Astrocyte (in vitro differentiated cells and primary cell): ENCODE measurements around the gene SNX5. TPM values are rescaled to one million over a fixed set of nuclear protein-coding genes. Genes with fewer than 3 reads are reported as not detected.

ENCODE experiments used
- DNase-seq: peaks from one replicate; pipeline ENCODE4 v3.0.0-alpha.2; 2010; ENCODE audit warnings: low read depth
- FAIRE-seq: peaks from 2 replicates; lab custom pipeline; 2011; peaks lifted over from hg19 to GRCh38; lab: Jason Lieb, UNC
- H2AFZ ChIP-seq: 2 replicates; pipeline ENCODE4 v1.6.0; 2012; ENCODE audit warnings: low read depth, low read length, inconsistent platforms
- H3K27ac ChIP-seq: 2 replicates; pipeline ENCODE4 v1.5.1; 2011; ENCODE audit warnings: low read depth, low read length, inconsistent platforms
- H3K27me3 ChIP-seq: 2 replicates; pipeline ENCODE4 v1.6.0; 2011; ENCODE audit warnings: low read length, inconsistent platforms; ENCODE audit not compliant: insufficient read depth
- H3K36me3 ChIP-seq: 2 replicates; pipeline ENCODE4 v1.5.1; 2011; ENCODE audit warnings: low read length, inconsistent platforms; ENCODE audit not compliant: insufficient read depth
- H3K4me1 ChIP-seq: 2 replicates; pipeline ENCODE4 v1.5.1; 2011; ENCODE audit warnings: low read length, inconsistent platforms; ENCODE audit not compliant: insufficient read depth
- H3K4me2 ChIP-seq: 2 replicates; pipeline ENCODE4 v1.6.0; 2012; ENCODE audit warnings: low read length, inconsistent platforms
- H3K4me3 ChIP-seq: 2 replicates; pipeline ENCODE4 v1.5.1; 2011; ENCODE audit warnings: low read depth, mild to moderate bottlenecking, low read length, inconsistent platforms; ENCODE audit not compliant: insufficient read depth
- H3K79me2 ChIP-seq: 2 replicates; pipeline ENCODE4 v1.6.0; 2012; ENCODE audit warnings: mild to moderate bottlenecking, low read length, inconsistent platforms; ENCODE audit not compliant: insufficient read depth
- H3K9ac ChIP-seq: 2 replicates; pipeline ENCODE4 v1.6.0; 2012; ENCODE audit warnings: mild to moderate bottlenecking, low read length, inconsistent platforms
- H3K9me3 ChIP-seq: 2 replicates; pipeline ENCODE4 v1.5.1; 2012; ENCODE audit warnings: low read depth, mild to moderate bottlenecking, low read length, inconsistent platforms; ENCODE audit not compliant: insufficient read depth
- H4K20me1 ChIP-seq: 2 replicates; pipeline ENCODE4 v1.6.0; 2012; ENCODE audit warnings: low read length, inconsistent platforms; ENCODE audit not compliant: insufficient read depth
- H3K27ac Mint-ChIP-seq: one replicate; pipeline ENCODE4 v1.8.0; 2021; ENCODE audit warnings: mild to moderate bottlenecking, mixed read lengths; ENCODE audit not compliant: unreplicated experiment
- H3K27me3 Mint-ChIP-seq: one replicate; pipeline ENCODE4 v1.8.0; 2021; ENCODE audit warnings: low read depth, mixed read lengths; ENCODE audit not compliant: unreplicated experiment
- H3K36me3 Mint-ChIP-seq: one replicate; pipeline ENCODE4 v1.8.0; 2021; ENCODE audit warnings: low read depth, mixed read lengths; ENCODE audit not compliant: unreplicated experiment
- H3K4me1 Mint-ChIP-seq: one replicate; pipeline ENCODE4 v1.8.0; 2021; ENCODE audit warnings: low read depth, mixed read lengths; ENCODE audit not compliant: unreplicated experiment
- H3K4me3 Mint-ChIP-seq: one replicate; pipeline ENCODE4 v1.8.0; 2021; ENCODE audit warnings: mild to moderate bottlenecking, moderate library complexity, mixed read lengths; ENCODE audit not compliant: unreplicated experiment
- H3K9me3 Mint-ChIP-seq: one replicate; pipeline ENCODE4 v1.8.0; 2021; ENCODE audit warnings: mild to moderate bottlenecking, mixed read lengths; ENCODE audit not compliant: unreplicated experiment
- EZH2 ChIP-seq: IDR thresholded peaks from 2 replicates; pipeline ENCODE4 v1.6.1; 2012; ENCODE audit warnings: mild to moderate bottlenecking, low read length, inconsistent platforms; ENCODE audit not compliant: insufficient read depth
- total RNA-seq: library from RNA; stranded (reverse); gene quantifications from 2 replicates; pipeline ENCODE4 v1.2.1, GENCODE V29; 2021
- TF ChIP-seq, protein P1 (sequence below): IDR thresholded peaks from 2 replicates; pipeline ENCODE4 v1.5.1; 2011; ENCODE audit warnings: low read depth, mild to moderate bottlenecking, inconsistent platforms, low read length, moderate library complexity; ENCODE audit not compliant: insufficient read depth

The SNX5 gene
- total RNA-seq, 1 donor from 2014 or later = 95.1 TPM

DNA sequence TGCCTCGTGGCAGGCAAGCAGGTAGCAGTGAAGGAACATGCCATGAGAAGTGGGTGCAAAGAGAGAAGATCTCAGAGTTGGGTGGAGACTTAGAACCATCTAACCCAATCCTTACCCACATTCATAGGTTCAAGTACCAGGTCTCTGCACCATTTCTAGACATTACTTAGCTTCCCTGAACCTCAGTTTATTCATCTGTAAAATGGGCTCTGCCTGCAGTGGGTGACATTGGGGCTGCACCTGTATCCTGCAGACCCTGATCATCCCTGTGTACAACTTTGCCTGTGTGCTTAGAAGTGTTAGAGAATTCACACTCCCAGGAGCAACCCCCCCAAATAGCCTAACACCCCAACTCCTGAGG lies 42.7 kb downstream of the SNX5 start:
- peaks cover 2% of the 10 kb centered on the region for H3K9me3 Mint-ChIP-seq
- DNase-seq = no peak

DNA sequence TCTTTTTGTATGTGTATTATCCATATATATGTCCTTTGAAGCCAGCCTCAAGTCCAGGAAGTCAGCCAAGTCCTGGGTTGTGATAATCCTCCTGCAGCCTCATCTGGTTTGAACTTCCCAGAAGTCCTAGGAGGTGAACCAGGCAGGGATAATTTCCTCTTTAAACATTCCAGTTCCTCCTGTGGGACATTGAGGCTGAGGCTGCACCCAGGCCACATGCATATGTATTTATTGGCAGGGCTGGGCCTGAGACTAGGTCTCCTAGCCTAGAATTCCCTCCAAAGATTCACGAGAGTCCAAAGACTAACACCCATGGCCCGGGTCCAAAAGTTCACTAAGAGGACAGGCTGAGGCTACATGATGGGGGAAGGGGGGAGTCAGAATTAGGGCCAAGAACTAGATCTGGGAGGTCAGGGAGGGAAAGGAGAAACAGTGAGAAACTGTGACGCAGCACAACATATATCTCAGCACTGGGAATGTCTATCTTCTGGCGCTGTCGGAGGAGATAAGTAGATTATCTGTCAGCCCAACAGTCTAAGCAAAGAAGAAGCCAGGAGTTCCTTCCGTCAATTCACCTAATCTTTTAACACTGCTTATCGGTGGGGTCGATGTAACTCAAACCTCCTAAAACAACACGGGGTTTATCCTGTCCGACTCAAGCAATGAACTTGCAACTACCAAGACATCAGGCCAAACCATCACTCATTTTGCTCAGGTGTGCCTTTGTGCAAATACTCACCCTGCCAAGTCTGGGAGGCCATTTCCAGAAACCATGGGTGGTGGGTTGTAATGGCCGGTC lies 43.3 kb downstream of the SNX5 start:
- no peak for TF ChIP-seq EZH2
- TF ChIP-seq, protein P1, sequence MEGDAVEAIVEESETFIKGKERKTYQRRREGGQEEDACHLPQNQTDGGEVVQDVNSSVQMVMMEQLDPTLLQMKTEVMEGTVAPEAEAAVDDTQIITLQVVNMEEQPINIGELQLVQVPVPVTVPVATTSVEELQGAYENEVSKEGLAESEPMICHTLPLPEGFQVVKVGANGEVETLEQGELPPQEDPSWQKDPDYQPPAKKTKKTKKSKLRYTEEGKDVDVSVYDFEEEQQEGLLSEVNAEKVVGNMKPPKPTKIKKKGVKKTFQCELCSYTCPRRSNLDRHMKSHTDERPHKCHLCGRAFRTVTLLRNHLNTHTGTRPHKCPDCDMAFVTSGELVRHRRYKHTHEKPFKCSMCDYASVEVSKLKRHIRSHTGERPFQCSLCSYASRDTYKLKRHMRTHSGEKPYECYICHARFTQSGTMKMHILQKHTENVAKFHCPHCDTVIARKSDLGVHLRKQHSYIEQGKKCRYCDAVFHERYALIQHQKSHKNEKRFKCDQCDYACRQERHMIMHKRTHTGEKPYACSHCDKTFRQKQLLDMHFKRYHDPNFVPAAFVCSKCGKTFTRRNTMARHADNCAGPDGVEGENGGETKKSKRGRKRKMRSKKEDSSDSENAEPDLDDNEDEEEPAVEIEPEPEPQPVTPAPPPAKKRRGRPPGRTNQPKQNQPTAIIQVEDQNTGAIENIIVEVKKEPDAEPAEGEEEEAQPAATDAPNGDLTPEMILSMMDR = no peak
- H3K4me3 Mint-ChIP-seq = no peak overlapping the region
- Histone ChIP-seq H4K20me1 (no peaks in the 10 kb centered on the region), H3K27ac (no peak overlapping the region), H3K36me3 (no peaks in the 10 kb centered on the region), H3K9me3 (no peaks in the 10 kb centered on the region), H3K4me1 (no peaks in the 10 kb centered on the region), H3K9ac (no peak overlapping the region), H3K4me2 (no peak overlapping the region), H2AFZ (no peak overlapping the region), H3K4me3 (no peak overlapping the region), H3K79me2 (no peaks in the 10 kb centered on the region), H3K27me3 (no peaks in the 10 kb centered on the region)
- H3K9me3 Mint-ChIP-seq = peaks cover 2% of the 10 kb centered on the region
- FAIRE-seq (no peak), DNase-seq (no peak)
- no peak overlapping the region for H3K27ac Mint-ChIP-seq
- peaks cover 3% of the 10 kb centered on the region for H3K4me1 Mint-ChIP-seq
- H3K27me3 Mint-ChIP-seq = peaks cover 21% of the 10 kb centered on the region
- peaks cover 1% of the 10 kb centered on the region for H3K36me3 Mint-ChIP-seq

More for the DNA sequence above, 42.7 kb downstream of the SNX5 start:
- H3K4me1 ChIP-seq = no peaks in the 10 kb centered on the region
- no peaks in the 10 kb centered on the region for H3K9me3 ChIP-seq
- H3K4me3 Mint-ChIP-seq = no peak overlapping the region
- H3K4me2 ChIP-seq = no peak overlapping the region
- no peak overlapping the region for H3K27ac ChIP-seq
- H3K27me3 ChIP-seq = no peaks in the 10 kb centered on the region
- H3K27ac Mint-ChIP-seq = no peak overlapping the region
- H3K36me3 ChIP-seq = no peaks in the 10 kb centered on the region
- FAIRE-seq = no peak
- peaks cover 3% of the 10 kb centered on the region for H3K4me1 Mint-ChIP-seq
- H3K79me2 ChIP-seq = no peaks in the 10 kb centered on the region
- no peak overlapping the region for H3K4me3 ChIP-seq
- TF ChIP-seq EZH2 = no peak
- TF ChIP-seq, protein P1 = no peak
- H3K36me3 Mint-ChIP-seq = peaks cover 1% of the 10 kb centered on the region
- H2AFZ ChIP-seq = no peak overlapping the region
- H3K27me3 Mint-ChIP-seq = peaks cover 21% of the 10 kb centered on the region
- H3K9ac ChIP-seq = no peak overlapping the region
- no peaks in the 10 kb centered on the region for H4K20me1 ChIP-seq

DNA sequence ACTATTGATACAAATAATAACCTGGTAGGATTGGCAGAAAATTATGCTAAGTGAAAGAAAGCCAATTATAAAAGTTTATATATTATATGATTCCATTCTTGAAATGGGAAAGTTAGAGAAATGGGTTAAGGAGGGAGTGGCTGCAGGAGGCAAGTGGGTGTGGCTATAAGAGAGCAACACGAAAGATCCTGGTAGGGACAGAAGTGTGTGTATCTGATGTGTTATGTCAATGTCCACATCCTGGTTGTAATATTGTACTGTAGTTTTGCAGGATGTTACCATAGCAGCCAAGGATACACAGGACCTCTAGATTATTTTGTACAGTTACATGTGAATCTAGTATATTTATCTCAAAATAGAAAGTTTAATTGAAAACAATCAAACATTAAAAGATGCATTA lies 46.8 kb downstream of the SNX5 start:
- H3K4me1 ChIP-seq = no peaks in the 10 kb centered on the region
- H3K79me2 ChIP-seq = no peaks in the 10 kb centered on the region
- H3K27ac ChIP-seq = no peak overlapping the region
- DNase-seq = no peak
- Mint-ChIP-seq H3K36me3 (no peaks in the 10 kb centered on the region), H3K4me3 (no peak overlapping the region), H3K9me3 (no peaks in the 10 kb centered on the region), H3K27ac (no peak overlapping the region), H3K27me3 (peaks cover 8% of the 10 kb centered on the region), H3K4me1 (no peaks in the 10 kb centered on the region)
- H3K4me2 ChIP-seq = no peak overlapping the region
- FAIRE-seq = no peak
- no peaks in the 10 kb centered on the region for H4K20me1 ChIP-seq
- H3K36me3 ChIP-seq = no peaks in the 10 kb centered on the region
- H3K9me3 ChIP-seq = no peaks in the 10 kb centered on the region
- H3K4me3 ChIP-seq = no peak overlapping the region
- no peak overlapping the region for H3K9ac ChIP-seq
- no peak overlapping the region for H2AFZ ChIP-seq
- TF ChIP-seq EZH2 = no peak
- TF ChIP-seq, protein P1 = no peak
- no peaks in the 10 kb centered on the region for H3K27me3 ChIP-seq
